K562 (cell line): ENCODE results near the gene HOXB3. TPM values are rescaled to one million over a fixed set of nuclear protein-coding genes. Genes with fewer than 3 reads are reported as not detected.
A peak's percentile ranks its signal among the peaks of the same experiment; 100 is the strongest.

Source experiments
- ATF4 ChIP-seq: fragments of 450-650 bp; formaldehyde crosslinking; IDR thresholded peaks from 2 replicates; pipeline ENCODE4 v1.4.0; 2022; ENCODE audit warnings: mild to moderate bottlenecking, moderate library complexity
- E2F1 ChIP-seq: sonication (generic); formaldehyde crosslinking; IDR thresholded peaks from 2 replicates; pipeline ENCODE4 v1.8.1; 2023; ENCODE audit warnings: mild to moderate bottlenecking, missing genetic modification reagents, moderate library complexity
- E2F3 ChIP-seq: fragments of 250-450 bp; sonication (Bioruptor Pico); IDR thresholded peaks from 2 replicates; pipeline ENCODE4 v1.4.0; 2020; ENCODE audit warnings: mild to moderate bottlenecking
- E2F5 ChIP-seq: sonication (generic); formaldehyde crosslinking; IDR thresholded peaks from 2 replicates; pipeline ENCODE4 v1.8.0; 2022; ENCODE audit warnings: mild to moderate bottlenecking, missing genetic modification reagents
- MCM3 ChIP-seq: fragments of 450-650 bp; IDR thresholded peaks from 2 replicates; pipeline ENCODE4 v1.6.1; 2016
- MLX ChIP-seq, 2 experiments: fragments of 450-650 bp in 1 of 2; sonication (generic) in 1 of 2; formaldehyde crosslinking; conservative IDR thresholded peaks; 2 replicates each; pipeline versions ENCODE4 v1.4.0 to v1.8.1; 2020 to 2022; ENCODE audit warnings: mild to moderate bottlenecking in 1 of 2, missing genetic modification reagents in 1 of 2
- MTA2 ChIP-seq: fragments of 450-650 bp; IDR thresholded peaks from 2 replicates; pipeline ENCODE4 v1.6.1; 2016; ENCODE audit warnings: low read depth
- MXD1 ChIP-seq: fragments of 250-450 bp; sonication (Bioruptor Pico); IDR thresholded peaks from 2 replicates; pipeline ENCODE4 v1.8.0; 2021; ENCODE audit warnings: borderline replicate concordance, mild to moderate bottlenecking, moderate library complexity; ENCODE audit not compliant: poor library complexity, severe bottlenecking
- NCOA6 ChIP-seq: fragments of 450-650 bp; IDR thresholded peaks from 2 replicates; pipeline ENCODE4 v1.6.1; 2017; ENCODE audit warnings: mild to moderate bottlenecking
- NFIX ChIP-seq: fragments of 250-450 bp; sonication (Bioruptor Pico); IDR thresholded peaks from 2 replicates; pipeline ENCODE4 v1.4.0; 2020; ENCODE audit warnings: low read depth, mild to moderate bottlenecking, moderate library complexity
- NR1H2 ChIP-seq: sonication (generic); formaldehyde crosslinking; IDR thresholded peaks from 2 replicates; pipeline ENCODE4 v1.4.0; 2020; ENCODE audit warnings: mild to moderate bottlenecking, missing genetic modification reagents
- SREBF2 ChIP-seq: sonication (generic); formaldehyde crosslinking; IDR thresholded peaks from 2 replicates; pipeline ENCODE4 v1.4.0; 2020; ENCODE audit warnings: mild to moderate bottlenecking, missing genetic modification reagents
- ZFP30 ChIP-seq: fragments of 250-450 bp; sonication (Bioruptor Pico); IDR thresholded peaks from 2 replicates; pipeline ENCODE4 v1.8.0; 2022; ENCODE audit warnings: moderate library complexity, mild to moderate bottlenecking, inconsistent platforms, borderline replicate concordance
- ZNF184 ChIP-seq: sonication (generic); formaldehyde crosslinking; IDR thresholded peaks from 2 replicates; pipeline ENCODE4 v1.5.0; 2020; ENCODE audit warnings: missing genetic modification reagents
- ZNF584 ChIP-seq: fragments of 200-800 bp; sonication (Bioruptor generic); IDR thresholded peaks from 2 replicates; pipeline ENCODE4 v1.6.1; 2016; ENCODE audit warnings: low read depth, mild to moderate bottlenecking, missing genetic modification characterization, missing compliant biosample characterization
- ZNF589 ChIP-seq: fragments of 200-800 bp; sonication (Bioruptor generic); IDR thresholded peaks from 2 replicates; pipeline ENCODE4 v1.6.1; 2016; ENCODE audit warnings: low read depth, missing genetic modification characterization, missing compliant biosample characterization
- ZNF695 ChIP-seq: fragments of 450-650 bp; formaldehyde crosslinking; IDR thresholded peaks from 2 replicates; pipeline ENCODE4 v1.4.0; 2020; ENCODE audit warnings: mild to moderate bottlenecking, moderate library complexity
- ZNF740 ChIP-seq, 3 experiments: fragments of 200-800 bp in 1 of 3; sonication (Bioruptor generic) in 1 of 3; sonication (generic) in 1 of 3; formaldehyde crosslinking in 1 of 3; IDR thresholded peaks; 2 replicates each; pipeline versions ENCODE4 v1.6.1 to v1.8.0; 2016 to 2022; ENCODE audit warnings: mild to moderate bottlenecking in 2 of 3, missing compliant biosample characterization in 2 of 3, missing genetic modification characterization in 2 of 3, missing genetic modification reagents in 1 of 3
- ZNF76 ChIP-seq: fragments of 250-450 bp; sonication (Bioruptor Pico); IDR thresholded peaks from 2 replicates; pipeline ENCODE4 v1.4.0; 2020; ENCODE audit warnings: mild to moderate bottlenecking, moderate library complexity, borderline replicate concordance
- polyA plus RNA-seq, 8 experiments: library from polyadenylated mRNA; depleted of rRNA in 4 of 8; stranded (reverse) in 5 of 8; unstranded in 3 of 8; fragments of >200 nt; fragmentation: Nextera tagmentation in 2 of 8; fragmentation: Illumina TruSeq in 1 of 8; extraction: Ambion mirVana in 2 of 8; extraction: Trizol in 1 of 8; gene quantifications; 2 replicates each; pipeline versions ENCODE4 v1.2.1 to v1.2.3, GENCODE V29; 2011 to 2014; ENCODE audit warnings: inconsistent platforms in 1 of 8, missing spikeins in 1 of 8
- total RNA-seq, 7 experiments: library from RNA; depleted of rRNA in 6 of 7; stranded (reverse); fragments of >200 nt in 6 of 7; fragmentation: Illumina TruSeq in 2 of 7; extraction: Trizol in 2 of 7; gene quantifications; 2 replicates each; pipeline versions ENCODE4 v1.2.1 to v1.2.3, GENCODE V29; 2011 to 2021; ENCODE audit warnings: low replicate concordance in 1 of 7

Gene HOXB3
- total and polyA plus RNA-seq, 9 of the 15 experiments (the other 6 are each of a cell fraction or from before 2014, with no cell fraction given): 2.4 to 41.3 (median 20.2) TPM

- TF ChIP-seq MLX (CRISPR knock-in tag; conservative IDR thresholded peaks at IDR 0.05) (no peak), ZNF184 (CRISPR knock-in tag) (no peak), E2F5 (CRISPR knock-in tag) (no peak), MXD1 (CRISPR knock-in tag) (no peak), NR1H2 (no peak), ZNF740 (CRISPR knock-in tag; IDR thresholded peaks at IDR 0.05) (peak; percentile 86), ZNF740 (tag; IDR thresholded peaks at IDR 0.05) (peak in 1 of 2 experiments; percentile 87; a peak in 2 of 4 replicates), E2F1 (CRISPR knock-in tag) (no peak), E2F3 (no peak), ZNF584 (no peak), SREBF2 (CRISPR knock-in tag) (no peak), ZNF76 (0 out of 2 replicates have a peak, but pooled peaks have one; percentile 26), NFIX (CRISPR knock-in tag) (no peak), NCOA6 (no peak), ZNF695 (CRISPR knock-in tag) (no peak), MCM3 (no peak), ATF4 (CRISPR knock-in tag) (peak; percentile 98), MTA2 (peak; percentile 33; the same call in 1 of the 2 replicates), ZNF589 (CRISPR knock-in tag) (peak; percentile 71; the same call in 1 of the 2 replicates), ZFP30 (CRISPR knock-in tag) (no peak)
These were observed 36.4 kb upstream of the HOXB3 start, which contains the start of gene HOXB9 (continued) for GRCh38 chr17:48626245-48627117.
